Dermis microvascular lymphatic vessel endothelial cell (primary cell): Measurements from ENCODE around the gene SLC12A8. TPM values are rescaled to one million over a fixed set of nuclear protein-coding genes. Genes with fewer than 3 reads are reported as not detected.

Experiments
- DNase-seq, 2 donors: peaks; one replicate each; pipeline versions ENCODE4 v3.0.0 to v3.0.0-alpha.2; 2010; ENCODE audit warnings: low read depth in 2 of 2
- total RNA-seq: library from RNA; depleted of rRNA; stranded (reverse); fragments of >200 nt; gene quantifications from 2 replicates; pipeline ENCODE4 v1.2.1, GENCODE V29; 2014

Gene SLC12A8
- total RNA-seq, 1 donor from 2014 or later: 0.13 TPM

DNA sequence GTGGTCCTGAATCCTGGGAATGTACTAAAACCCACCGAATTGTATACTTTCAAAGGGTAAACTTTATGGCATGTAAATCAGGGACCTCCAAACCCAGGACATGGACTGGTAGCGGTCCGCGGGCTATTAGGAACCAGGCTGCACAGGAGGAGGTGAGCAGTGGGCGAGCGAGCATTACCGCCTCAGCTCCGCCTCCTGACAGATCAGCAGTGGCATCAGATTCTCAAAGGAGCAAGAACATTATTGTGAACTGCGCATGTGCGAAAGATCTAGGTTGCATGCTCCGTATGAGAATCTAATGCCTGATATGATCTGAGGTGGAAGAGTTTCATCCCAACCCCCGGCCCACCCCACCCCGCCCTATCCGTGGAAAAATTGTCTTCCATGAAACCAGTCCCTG, 178.9 kb downstream of the SLC12A8 start:
- no peak for DNase-seq

DNA sequence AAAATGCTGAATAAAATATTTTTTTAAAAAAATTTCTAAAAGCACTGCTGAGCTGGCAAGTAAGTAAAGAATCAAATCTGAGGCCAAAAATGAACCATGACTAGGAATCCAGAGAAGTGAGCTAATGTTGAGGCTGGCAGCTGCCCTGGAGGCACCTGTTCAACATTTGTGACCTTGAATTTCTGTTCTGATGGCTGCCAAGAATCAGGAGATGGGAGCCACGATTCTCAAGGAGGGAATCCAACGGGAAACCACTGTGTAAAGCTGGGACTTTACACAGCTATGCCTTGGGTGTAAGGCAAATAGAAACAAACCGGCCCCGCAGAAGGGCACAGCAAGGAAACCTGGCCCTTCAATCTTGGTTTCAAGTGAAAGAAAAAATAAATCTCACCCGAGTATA, 179.4 kb downstream of the SLC12A8 start:
- no peak for DNase-seq

DNA sequence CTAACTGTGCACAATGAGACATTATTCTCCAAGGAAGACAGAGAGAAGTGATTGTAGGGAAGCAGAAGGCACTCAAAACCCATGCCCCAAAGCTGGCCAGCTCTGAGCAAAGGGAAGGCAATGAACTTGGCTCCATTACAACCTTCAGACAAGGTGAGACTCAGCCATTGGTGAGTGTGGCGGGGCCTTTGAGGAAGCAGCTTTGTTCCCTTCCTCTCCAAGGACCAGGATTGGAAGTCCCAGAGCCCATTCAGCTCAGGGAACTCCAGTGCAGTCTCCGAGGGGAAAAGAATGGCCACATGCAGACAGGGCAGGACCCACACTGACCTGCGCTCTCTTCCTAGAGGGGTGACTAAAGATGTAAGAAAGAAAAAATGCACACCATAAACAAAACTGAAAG, 179.9 kb downstream of the SLC12A8 start:
- DNase-seq: no peak

Other genes starting within 250 kb of the SLC12A8 start
- 19.0 and 25.7 TPM in 2 replicates for gene HEG1, start 156.8 kb downstream of the SLC12A8 start, total RNA-seq
- 17.6 and 22.1 TPM in 2 replicates for gene ZNF148, start 162.6 kb upstream of the SLC12A8 start, total RNA-seq